Eye (tissue), 1 donor: ENCODE data around the gene C11orf68.

Experiments
- DNase-seq: peaks from one replicate; pipeline ENCODE4 v3.0.0-alpha.2; 2015

Gene C11orf68

GRCh38 chr11:65944191-65944590, 25.3 kb upstream of the C11orf68 start:
- DNase-seq = no peak

- DNase-seq = no peak
These were observed 23.7 kb upstream of the C11orf68 start for GRCh38 chr11:65942531-65942930.

GRCh38 chr11:65941720-65942310, 23.0 kb upstream of the C11orf68 start:
- no peak for DNase-seq

- DNase-seq = no peak
These were observed 18.9 kb upstream of the C11orf68 start for GRCh38 chr11:65937766-65938165.

DNA sequence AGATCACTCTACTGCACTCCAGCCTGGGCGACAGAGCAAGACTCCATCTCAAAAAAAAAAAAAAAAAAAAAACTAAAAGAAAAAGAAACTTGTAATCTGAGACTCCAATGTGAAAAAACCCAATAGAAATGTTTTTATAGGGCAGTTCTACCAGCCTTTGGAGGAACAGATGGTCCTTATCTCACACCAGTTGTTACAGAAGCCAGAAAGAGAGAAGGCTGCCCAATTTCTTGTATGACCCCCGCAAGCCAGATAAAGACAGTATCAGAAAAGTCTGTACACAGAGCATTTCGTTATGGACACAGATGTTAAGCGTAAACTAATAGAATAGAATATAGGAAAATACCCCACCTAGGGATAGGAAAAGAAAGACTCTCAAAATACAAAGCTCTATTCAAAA, 15.2 kb upstream of the C11orf68 start:
- DNase-seq = no peak

- peak; percentile 54 for DNase-seq
These were observed 13.7 kb upstream of the C11orf68 start for GRCh38 chr11:65932558-65932919.

DNA sequence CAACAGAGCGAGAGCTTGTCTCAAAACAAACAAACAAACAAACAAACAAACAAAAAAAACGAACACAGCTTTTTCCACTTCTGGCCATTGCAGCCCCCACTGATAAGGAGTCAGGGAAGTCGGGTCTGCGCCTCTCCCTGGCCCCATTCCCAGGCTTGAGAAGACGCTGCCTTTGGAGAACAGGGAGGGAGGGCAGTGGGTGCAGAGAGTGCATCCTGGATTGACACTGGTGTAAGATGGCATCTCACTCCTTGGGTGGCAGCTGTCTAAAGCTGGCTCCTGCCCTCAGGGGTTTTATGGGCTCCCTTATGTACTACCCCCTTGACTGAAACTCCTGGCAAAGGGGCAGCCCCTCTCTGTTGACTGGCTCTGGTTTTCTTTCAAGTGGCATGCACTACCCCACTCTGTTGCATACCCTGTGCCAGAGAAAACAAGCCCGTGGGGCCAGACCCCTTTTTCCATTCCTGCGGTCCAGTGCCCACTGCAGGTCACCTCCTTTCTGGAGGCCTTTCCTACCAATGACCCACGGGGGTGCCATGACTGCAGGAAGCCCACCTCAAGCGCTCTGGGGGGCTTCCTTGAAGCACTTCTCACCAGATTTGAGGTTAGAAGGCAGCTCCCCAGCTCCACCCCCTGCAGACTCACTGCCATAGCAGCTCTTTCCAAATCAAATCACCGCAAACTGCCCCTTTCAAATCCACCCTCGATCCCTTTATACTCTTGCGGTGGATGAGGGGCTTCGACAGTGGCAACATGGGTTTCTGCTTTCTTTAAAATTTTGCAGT, 13.1 kb upstream of the C11orf68 start:
- no peak for DNase-seq

GRCh38 chr11:65928667-65929066, 9.8 kb upstream of the C11orf68 start:
- no peak for DNase-seq

DNA sequence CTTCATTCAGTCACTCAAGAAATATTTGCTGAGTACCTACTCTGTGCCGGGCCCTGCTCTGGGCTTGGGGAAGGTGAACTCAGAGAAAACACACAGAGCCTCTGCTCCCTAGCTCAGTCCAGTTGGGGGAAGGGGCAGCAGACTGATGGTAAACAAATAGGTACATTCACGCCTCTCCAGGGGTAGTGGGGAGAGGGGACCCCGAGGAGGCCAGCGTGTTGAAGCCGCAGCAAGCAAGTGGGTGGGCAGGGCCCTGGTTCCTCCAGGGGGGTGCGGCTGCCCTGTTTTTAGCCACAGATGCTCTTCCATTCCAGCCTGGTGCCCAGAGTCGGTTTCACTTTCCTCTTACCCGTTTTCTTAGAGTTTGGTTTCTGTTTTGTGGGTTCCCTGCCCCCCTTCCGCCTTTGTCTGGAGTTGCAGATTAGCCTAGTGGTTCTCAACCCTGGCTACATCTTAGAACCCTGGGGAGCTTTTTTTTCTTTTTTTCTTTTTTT, 9.1 kb upstream of the C11orf68 start:
- DNase-seq = no peak

DNA sequence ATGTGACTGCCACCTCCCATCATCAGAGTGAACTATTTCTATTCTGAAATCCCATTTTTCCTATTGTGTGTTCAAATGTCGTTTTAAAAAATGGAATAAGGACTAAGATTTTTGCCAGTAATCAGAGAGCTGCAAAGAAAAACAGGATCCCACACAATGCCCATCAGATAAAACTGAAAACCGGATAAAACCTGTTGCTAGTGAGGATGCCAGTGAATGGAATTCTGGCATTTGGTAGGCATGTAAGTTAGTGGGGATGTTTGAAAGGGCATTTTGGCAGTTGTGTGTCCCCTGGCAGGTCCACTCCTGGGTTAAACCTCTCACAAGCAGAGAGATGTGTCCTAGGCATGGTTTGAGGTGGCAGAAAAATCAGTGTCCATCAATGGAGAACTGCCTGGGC, 6.5 kb upstream of the C11orf68 start:
- no peak for DNase-seq

GRCh38 chr11:65922565-65922964, 3.7 kb upstream of the C11orf68 start:
- no peak for DNase-seq

GRCh38 chr11:65921876-65922275, 3.0 kb upstream of the C11orf68 start:
- no peak for DNase-seq

- no peak for DNase-seq
These were observed 2.2 kb upstream of the C11orf68 start for GRCh38 chr11:65921033-65921555.

- no peak for DNase-seq
These were observed 1.5 kb upstream of the C11orf68 start for GRCh38 chr11:65920372-65920802.

DNA sequence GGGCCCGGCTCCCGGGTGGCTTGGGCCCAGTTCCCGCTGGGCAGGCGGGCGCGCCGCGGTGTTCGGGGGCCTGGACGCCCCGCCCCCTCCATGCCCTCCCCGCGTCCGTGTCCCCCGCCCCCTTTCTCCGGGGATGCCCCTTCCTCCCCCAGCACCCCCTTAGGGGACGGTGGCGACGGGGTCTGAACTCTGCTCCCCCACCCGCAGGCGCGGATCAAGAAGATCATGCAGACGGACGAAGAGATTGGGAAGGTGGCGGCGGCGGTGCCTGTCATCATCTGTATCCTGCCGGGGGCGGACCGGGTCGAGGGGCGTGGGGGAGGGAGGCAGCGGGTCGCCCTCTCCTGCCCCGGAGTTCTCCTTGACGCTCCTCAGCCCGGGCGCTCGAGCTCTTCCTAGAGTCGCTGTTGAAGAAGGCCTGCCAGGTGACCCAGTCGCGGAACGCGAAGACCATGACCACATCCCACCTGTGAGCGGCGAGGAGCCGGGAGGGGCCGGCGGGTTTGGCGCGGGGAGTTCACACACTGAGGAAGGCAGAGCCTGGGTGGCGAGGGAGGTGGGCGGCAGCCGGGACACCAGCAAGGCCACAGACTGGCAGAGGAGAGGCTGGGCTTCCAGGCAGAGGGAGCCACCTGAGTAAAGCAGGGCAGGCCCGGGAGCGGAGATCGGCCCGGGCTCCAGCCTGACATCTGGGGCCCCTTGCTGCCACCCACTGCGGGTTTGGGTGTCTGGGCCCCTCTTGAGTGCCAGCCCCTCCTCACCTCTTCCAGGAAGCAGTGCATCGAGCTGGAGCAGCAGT, 910 bp upstream of the C11orf68 start:
- DNase-seq = peak; percentile 66

- peak; percentile 99 for DNase-seq
These were observed 295 bp upstream of the C11orf68 start, which contains the start of gene DRAP1 for GRCh38 chr11:65919141-65919572. DRAP1 (plus strand) TSS chr11:65919426; CDS start chr11:65919502, 76 bp downstream.

GRCh38 chr11:65917434-65918210, 1.2 kb downstream of the C11orf68 start:
- DNase-seq = no peak

DNA sequence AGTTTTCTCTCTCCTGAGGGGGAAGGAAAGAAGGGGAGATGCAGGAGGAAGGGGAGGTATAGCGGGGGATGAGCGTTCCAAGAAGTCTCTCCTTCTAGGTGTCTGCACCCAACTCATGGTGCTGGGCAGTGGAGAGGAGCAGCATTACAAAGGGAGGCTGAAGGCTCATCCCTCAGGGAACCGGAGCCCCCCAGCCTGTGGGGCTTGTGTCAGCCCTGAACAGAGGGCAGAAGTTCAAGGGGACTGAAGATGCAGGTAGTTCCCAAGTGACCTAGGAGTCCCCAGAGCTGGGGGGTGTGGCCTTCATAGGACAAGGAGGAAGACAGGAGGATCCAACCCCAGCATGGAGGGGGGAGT, 1.8 kb downstream of the C11orf68 start:
- DNase-seq = no peak

- no peak for DNase-seq
These were observed 2.5 kb downstream of the C11orf68 start for GRCh38 chr11:65916391-65916790.

DNA sequence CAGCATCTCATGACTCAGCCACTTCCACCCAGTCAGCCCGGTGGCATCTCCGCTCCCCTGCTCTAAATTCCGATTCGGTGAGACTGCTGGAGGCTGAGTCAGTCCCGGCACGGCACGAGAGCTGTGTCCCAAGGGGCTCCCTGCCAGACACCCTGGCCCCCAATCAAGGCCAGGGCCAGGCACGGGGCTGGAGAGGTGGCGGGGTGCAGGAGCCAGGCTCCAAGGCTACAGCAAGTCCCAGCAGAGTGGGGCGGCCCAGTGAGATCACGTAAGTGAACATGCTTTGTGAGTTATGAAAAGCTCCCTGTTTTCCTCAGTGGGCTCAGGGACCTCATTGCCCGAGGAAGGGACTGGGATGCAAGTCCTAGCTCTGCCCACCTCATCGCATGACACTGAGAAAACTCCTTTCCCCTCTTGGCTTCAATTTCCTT, 3.0 kb downstream of the C11orf68 start:
- peak; percentile 36 for DNase-seq

- DNase-seq = peak; percentile 54
These were observed 3.6 kb downstream of the C11orf68 start for GRCh38 chr11:65915101-65915820.

GRCh38 chr11:65912845-65913244, 6.0 kb downstream of the C11orf68 start:
- DNase-seq = no peak
